Jurkat, Clone E6-1 (cell line): ENCODE data around the gene MCRS1.
"Not testable (repeated sequence)": the region's sequence is repeated elsewhere in the genome, so short reads cannot be mapped to it uniquely, and the experiment has no call there.

Experiments used
- DNase-seq: peaks from one replicate; pipeline ENCODE4 v3.0.0-alpha.2; 2011; ENCODE audit warnings: low read depth, low spot score
- H3K4me3 ChIP-seq: 2 replicates; pipeline ENCODE4 v1.5.1; 2011; ENCODE audit warnings: mild to moderate bottlenecking, low read length, control low read depth, moderate library complexity

MCRS1 gene

GRCh38 chr12:49533331-49533730, 34.6 kb downstream of the MCRS1 start:
- H3K4me3 ChIP-seq = no peak overlapping the region
- DNase-seq = no peak

GRCh38 chr12:49531745-49532144, 36.2 kb downstream of the MCRS1 start:
- DNase-seq = no peak
- H3K4me3 ChIP-seq = no peak overlapping the region

- no peak overlapping the region for H3K4me3 ChIP-seq
- no peak for DNase-seq
Measured at GRCh38 chr12:49529414-49529813, 38.5 kb downstream of the MCRS1 start.

- no peak for DNase-seq
- H3K4me3 ChIP-seq = no peak overlapping the region
Measured at GRCh38 chr12:49527361-49528130, 40.4 kb downstream of the MCRS1 start.

- no peak for DNase-seq
- no peak overlapping the region for H3K4me3 ChIP-seq
Measured at GRCh38 chr12:49525942-49526341, 42.0 kb downstream of the MCRS1 start.

- no peak for DNase-seq
- no peak overlapping the region for H3K4me3 ChIP-seq
Measured at GRCh38 chr12:49524660-49525324, 43.1 kb downstream of the MCRS1 start.

- no peak for DNase-seq
- H3K4me3 ChIP-seq = no peak overlapping the region
Measured at GRCh38 chr12:49521389-49521788, 46.6 kb downstream of the MCRS1 start.

GRCh38 chr12:49519574-49519936, 48.4 kb downstream of the MCRS1 start:
- no peak overlapping the region for H3K4me3 ChIP-seq
- no peak for DNase-seq

- DNase-seq = no peak
- no peak overlapping the region for H3K4me3 ChIP-seq
Measured at GRCh38 chr12:49518914-49519573, 48.9 kb downstream of the MCRS1 start.

- no peak for DNase-seq
- H3K4me3 ChIP-seq = no peak overlapping the region
Measured at GRCh38 chr12:49515266-49515665, 52.7 kb downstream of the MCRS1 start.

GRCh38 chr12:49512546-49512945, 55.4 kb downstream of the MCRS1 start:
- DNase-seq = no peak
- no peak overlapping the region for H3K4me3 ChIP-seq

GRCh38 chr12:49511410-49511809, 56.5 kb downstream of the MCRS1 start:
- no peak for DNase-seq
- H3K4me3 ChIP-seq = no peak overlapping the region

- not testable (repeated sequence) for DNase-seq, H3K4me3 ChIP-seq
Measured at GRCh38 chr12:49509681-49510080, 58.3 kb downstream of the MCRS1 start.
